Subcutaneous abdominal adipose tissue (tissue), 5 donors: ENCODE results near the gene ANKRD62.

Source experiments
- H3K27ac ChIP-seq: one replicate; pipeline ENCODE4 v1.7.0; 2013; ENCODE audit warnings: low read depth, mild to moderate bottlenecking, inconsistent platforms, low read length, moderate library complexity
- H3K27me3 ChIP-seq, 5 donors: one replicate each; pipeline ENCODE4 v1.7.0; 2013; ENCODE audit warnings: low read length in 5 of 5, inconsistent platforms in 1 of 5; ENCODE audit not compliant: control insufficient read depth in 5 of 5, insufficient read depth in 4 of 5
- H3K36me3 ChIP-seq, 5 donors: one replicate each; pipeline ENCODE4 v1.7.0; 2013; ENCODE audit warnings: low read length in 5 of 5; ENCODE audit not compliant: control insufficient read depth in 5 of 5, insufficient read depth in 5 of 5
- H3K4me1 ChIP-seq, 5 donors: one replicate each; pipeline ENCODE4 v1.7.0; 2013; ENCODE audit warnings: low read length in 5 of 5, mild to moderate bottlenecking in 3 of 5, moderate library complexity in 1 of 5; ENCODE audit not compliant: control insufficient read depth in 5 of 5, insufficient read depth in 5 of 5
- H3K4me3 ChIP-seq, 5 donors: one replicate each; pipeline ENCODE4 v1.7.0; 2013; ENCODE audit warnings: low read length in 5 of 5, low read depth in 1 of 5
- H3K9ac ChIP-seq, 5 donors: one replicate each; pipeline ENCODE4 v1.7.0; 2013; ENCODE audit warnings: low read length in 5 of 5, mild to moderate bottlenecking in 4 of 5, moderate library complexity in 3 of 5
- H3K9me3 ChIP-seq, 5 donors: one replicate each; pipeline ENCODE4 v1.7.0; 2013; ENCODE audit warnings: low read length in 5 of 5; ENCODE audit not compliant: control insufficient read depth in 5 of 5
- donor health status: healthy.
- donor health status: healthy.
- donor health status: healthy.
- donor health status: healthy.
- donor health status: healthy.

Gene ANKRD62

GRCh38 chr18:12085136-12085535 lies 8.5 kb upstream of the ANKRD62 start:
- Histone ChIP-seq H3K4me1 (peaks cover 0 to under 1% (median 0%) of the 10 kb centered on the region in 5 donors), H3K27ac (no peak overlapping the region), H3K9me3 (no peaks in the 10 kb centered on the region), H3K27me3 (no peaks in the 10 kb centered on the region), H3K9ac (no peak overlapping the region), H3K36me3 (no peaks in the 10 kb centered on the region), H3K4me3 (no peak overlapping the region)

GRCh38 chr18:12085786-12086185 lies 7.9 kb upstream of the ANKRD62 start:
- H3K4me3 ChIP-seq, result no peak overlapping the region
- no peaks in the 10 kb centered on the region for H3K36me3 ChIP-seq
- no peak overlapping the region for H3K9ac ChIP-seq
- H3K4me1 ChIP-seq, result no peaks in the 10 kb centered on the region
- no peak overlapping the region for H3K27ac ChIP-seq
- no peaks in the 10 kb centered on the region for H3K27me3 ChIP-seq
- H3K9me3 ChIP-seq, result no peaks in the 10 kb centered on the region

GRCh38 chr18:12086249-12086648 lies 7.4 kb upstream of the ANKRD62 start:
- H3K9me3 ChIP-seq, result no peaks in the 10 kb centered on the region
- H3K9ac ChIP-seq, result no peak overlapping the region
- H3K4me1 ChIP-seq, result no peaks in the 10 kb centered on the region
- no peak overlapping the region for H3K27ac ChIP-seq
- no peak overlapping the region for H3K4me3 ChIP-seq
- H3K27me3 ChIP-seq, result no peaks in the 10 kb centered on the region
- no peaks in the 10 kb centered on the region for H3K36me3 ChIP-seq

- Histone ChIP-seq H3K36me3 (no peaks in the 10 kb centered on the region), H3K9me3 (no peaks in the 10 kb centered on the region), H3K27me3 (peaks cover 0 to 3% (median 0%) of the 10 kb centered on the region in 5 donors), H3K27ac (no peak overlapping the region), H3K4me3 (no peak overlapping the region), H3K9ac (no peak overlapping the region), H3K4me1 (no peaks in the 10 kb centered on the region)
These were observed 6.8 kb upstream of the ANKRD62 start for GRCh38 chr18:12086677-12087470.

GRCh38 chr18:12087471-12088025 lies 6.1 kb upstream of the ANKRD62 start:
- no peaks in the 10 kb centered on the region for H3K36me3 ChIP-seq
- peaks cover 0 to 3% (median 0%) of the 10 kb centered on the region in 5 donors for H3K27me3 ChIP-seq
- no peaks in the 10 kb centered on the region for H3K9me3 ChIP-seq
- H3K4me3 ChIP-seq, result no peak overlapping the region
- no peaks in the 10 kb centered on the region for H3K4me1 ChIP-seq
- no peak overlapping the region for H3K27ac ChIP-seq
- no peak overlapping the region for H3K9ac ChIP-seq

GRCh38 chr18:12088096-12088495 lies 5.5 kb upstream of the ANKRD62 start:
- Histone ChIP-seq H3K36me3 (no peaks in the 10 kb centered on the region), H3K9ac (no peak overlapping the region), H3K27ac (no peak overlapping the region), H3K9me3 (no peaks in the 10 kb centered on the region), H3K4me3 (no peak overlapping the region), H3K4me1 (no peaks in the 10 kb centered on the region), H3K27me3 (peaks cover 0 to 3% (median 0%) of the 10 kb centered on the region in 5 donors)

GRCh38 chr18:12088731-12089375 lies 4.8 kb upstream of the ANKRD62 start:
- no peak overlapping the region for H3K27ac ChIP-seq

GRCh38 chr18:12091538-12092141 lies 2.0 kb upstream of the ANKRD62 start:
- peaks cover 0 to 3% (median 0%) of the 10 kb centered on the region in 5 donors for H3K27me3 ChIP-seq
- no peaks in the 10 kb centered on the region for H3K36me3 ChIP-seq
- no peak overlapping the region for H3K27ac ChIP-seq
- H3K9me3 ChIP-seq, result no peaks in the 10 kb centered on the region
- H3K9ac ChIP-seq, result no peak overlapping the region
- no peaks in the 10 kb centered on the region for H3K4me1 ChIP-seq
- H3K4me3 ChIP-seq, result no peak overlapping the region

More at GRCh38 chr18:12088731-12089375, 4.8 kb upstream of the ANKRD62 start:
- H3K4me1 ChIP-seq, result no peaks in the 10 kb centered on the region
- no peaks in the 10 kb centered on the region for H3K36me3 ChIP-seq
- H3K4me3 ChIP-seq, result no peak overlapping the region
- H3K9ac ChIP-seq, result no peak overlapping the region
- H3K27me3 ChIP-seq, result peaks cover 0 to 3% (median 0%) of the 10 kb centered on the region in 5 donors
- H3K9me3 ChIP-seq, result no peaks in the 10 kb centered on the region

- H3K36me3 ChIP-seq, result no peaks in the 10 kb centered on the region
- H3K4me3 ChIP-seq, result no peak overlapping the region
- no peak overlapping the region for H3K9ac ChIP-seq
- H3K9me3 ChIP-seq, result no peaks in the 10 kb centered on the region
- peaks cover 0 to 3% (median 0%) of the 10 kb centered on the region in 5 donors for H3K27me3 ChIP-seq
- no peaks in the 10 kb centered on the region for H3K4me1 ChIP-seq
- no peak overlapping the region for H3K27ac ChIP-seq
These were observed 1.0 kb upstream of the ANKRD62 start for GRCh38 chr18:12092398-12093229.
